ENCODE measurements around the gene JMJD8.

The JMJD8 gene

GRCh38 chr16:658679-659571 is 25.2 kb downstream of the JMJD8 start:
- no peak for DNase-seq

DNA sequence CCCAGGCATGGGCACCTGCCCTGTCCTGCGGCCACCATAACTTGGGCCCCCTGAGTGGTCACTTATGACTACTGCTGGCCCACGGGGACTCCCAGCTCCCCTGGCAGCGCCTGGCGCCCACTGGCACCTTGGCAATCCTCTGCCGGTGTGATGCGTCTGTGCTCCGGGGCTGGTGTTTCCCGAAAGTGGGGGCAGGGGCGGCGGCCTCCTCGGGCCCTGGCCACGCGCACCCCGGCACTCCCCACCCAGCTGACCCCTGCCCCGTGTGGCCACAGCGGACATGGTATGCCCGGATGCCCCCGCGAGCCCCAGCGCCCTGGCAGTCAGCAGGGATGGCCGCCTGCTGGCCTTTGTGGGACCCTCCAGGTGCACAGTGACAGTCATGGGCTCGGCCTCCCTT is 26.6 kb downstream of the JMJD8 start:
- DNase-seq, result no peak

GRCh38 chr16:654034-654433 is 30.1 kb downstream of the JMJD8 start:
- no peak for DNase-seq

DNA sequence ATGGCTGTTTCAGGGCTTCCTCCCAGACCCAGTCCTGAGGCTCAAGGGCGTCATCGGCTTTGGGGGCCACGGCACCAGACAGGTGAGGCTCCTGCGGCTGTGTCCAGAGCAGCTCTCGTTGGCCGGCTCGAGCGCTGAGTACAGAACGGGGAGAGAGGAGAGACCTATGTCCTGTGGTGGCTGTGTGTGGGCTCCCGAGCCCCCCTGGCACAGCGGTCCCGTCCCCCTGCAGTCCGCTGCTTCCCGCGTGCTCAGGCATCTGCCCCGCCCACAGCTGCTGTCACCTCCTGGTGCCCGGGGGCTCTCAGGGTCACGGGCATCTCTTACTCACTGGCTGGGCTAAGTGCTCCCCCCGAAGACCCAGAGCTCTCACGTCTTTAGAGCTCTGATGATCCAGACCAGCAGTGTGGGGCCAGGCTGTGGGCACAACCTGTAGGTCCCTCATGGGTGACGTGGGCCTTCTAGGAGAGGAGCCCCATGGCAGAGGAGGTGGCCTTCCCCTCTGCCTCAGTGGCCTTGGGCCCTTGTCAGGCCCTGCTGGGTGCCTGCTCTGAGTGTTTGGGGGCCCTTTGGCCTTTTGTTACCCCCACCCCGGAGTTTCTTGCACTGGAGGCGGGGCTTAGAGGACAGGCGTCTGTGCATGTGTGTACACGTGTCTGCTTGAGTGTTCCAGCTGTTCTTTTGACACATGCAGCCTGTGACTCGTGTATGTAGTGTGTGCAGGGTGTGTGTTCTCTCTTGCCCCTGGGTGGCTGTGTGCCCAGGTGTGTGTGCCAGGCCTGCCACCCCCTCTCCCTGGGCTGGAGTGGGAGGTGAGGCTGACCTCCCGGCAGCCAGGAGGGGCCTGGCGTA is 31.5 kb downstream of the JMJD8 start:
- no peak for DNase-seq

DNA sequence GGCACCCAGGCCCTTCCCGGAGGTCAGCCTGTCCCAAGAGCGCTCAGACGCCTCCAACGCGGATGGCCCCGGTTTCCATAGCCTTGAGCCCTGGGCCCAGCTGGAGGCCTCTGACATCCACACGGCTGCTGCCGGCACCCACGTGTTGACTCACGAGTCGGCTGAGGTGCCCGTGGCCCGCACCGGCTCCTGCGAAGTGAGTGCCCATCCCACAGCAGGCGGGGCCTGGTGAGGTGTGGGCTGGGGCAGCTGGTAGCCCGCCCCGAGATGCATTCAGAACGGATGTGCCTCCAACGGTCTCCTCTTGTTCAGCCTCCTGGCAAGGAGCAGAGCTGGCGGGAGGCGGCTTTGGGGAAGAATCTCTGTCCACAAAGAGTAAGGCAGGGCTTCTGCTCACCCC is 32.3 kb downstream of the JMJD8 start:
- DNase-seq, result no peak

DNA sequence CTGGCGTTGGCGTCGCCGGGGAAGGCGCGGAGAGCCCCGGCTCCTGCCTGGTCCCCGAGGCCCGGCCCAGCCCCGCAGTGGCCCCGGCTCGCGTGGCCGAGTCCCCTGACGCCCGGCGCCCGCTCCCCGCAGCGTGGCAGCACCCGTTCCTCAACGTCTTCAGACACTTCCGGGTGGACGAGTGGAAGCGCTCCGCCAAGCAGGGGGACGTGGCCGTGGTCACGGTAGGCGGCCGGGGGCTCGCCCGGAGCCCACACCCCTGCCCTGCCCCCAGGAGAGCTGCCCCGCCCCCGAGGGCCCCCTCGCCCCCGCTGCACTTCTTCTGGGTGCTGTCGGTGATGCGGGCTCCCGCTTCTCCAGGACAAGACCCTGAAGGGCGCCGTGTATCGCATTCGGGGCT is 34.5 kb downstream of the JMJD8 start:
- no peak for DNase-seq

GRCh38 chr16:648781-649589 is 35.1 kb downstream of the JMJD8 start, which contains the start of gene WDR90:
TSS of gene WDR90 (plus strand) at chr16:649365. CDS start at chr16:649417, 52 bp downstream.
- DNase-seq, result peak; percentile 77

- no peak for DNase-seq
These were observed 35.9 kb downstream of the JMJD8 start for GRCh38 chr16:648071-648780.

DNA sequence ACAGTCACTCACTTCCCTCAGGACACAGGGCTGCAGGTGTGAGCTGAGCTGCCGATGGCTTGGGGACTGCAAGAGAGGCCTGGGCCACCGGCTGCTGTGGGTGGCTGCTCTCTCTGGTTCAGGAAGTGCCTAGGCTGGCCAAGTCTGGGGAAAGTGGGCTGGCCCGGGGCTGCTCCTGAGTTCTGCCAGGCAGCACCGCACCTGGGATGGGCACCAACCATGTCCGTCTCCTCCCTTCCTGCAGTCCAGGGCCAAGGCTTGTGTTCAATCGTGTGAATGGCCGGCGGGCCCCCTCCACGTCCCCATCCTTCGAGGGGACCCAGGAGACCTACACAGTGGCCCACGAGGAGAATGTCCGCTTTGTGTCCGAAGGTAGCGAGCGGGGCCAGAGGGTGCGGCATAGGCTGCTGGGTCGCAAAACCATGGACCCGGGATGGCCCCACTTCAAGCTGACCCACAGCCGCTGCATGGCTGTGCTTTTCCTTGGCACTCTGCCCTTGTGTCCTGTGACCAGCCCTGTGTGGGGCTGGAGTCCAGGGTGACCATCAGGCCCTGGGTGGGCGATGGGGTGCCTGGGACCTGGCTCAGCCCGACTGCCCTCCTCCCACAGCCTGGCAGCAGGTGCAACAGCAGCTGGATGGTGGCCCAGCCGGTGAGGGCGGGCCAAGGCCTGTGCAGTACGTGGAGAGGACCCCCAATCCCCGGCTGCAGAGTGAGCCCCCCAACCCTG is 36.8 kb downstream of the JMJD8 start:
- DNase-seq, result no peak

GRCh38 chr16:646679-647172 is 37.4 kb downstream of the JMJD8 start:
- DNase-seq, result no peak

DNA sequence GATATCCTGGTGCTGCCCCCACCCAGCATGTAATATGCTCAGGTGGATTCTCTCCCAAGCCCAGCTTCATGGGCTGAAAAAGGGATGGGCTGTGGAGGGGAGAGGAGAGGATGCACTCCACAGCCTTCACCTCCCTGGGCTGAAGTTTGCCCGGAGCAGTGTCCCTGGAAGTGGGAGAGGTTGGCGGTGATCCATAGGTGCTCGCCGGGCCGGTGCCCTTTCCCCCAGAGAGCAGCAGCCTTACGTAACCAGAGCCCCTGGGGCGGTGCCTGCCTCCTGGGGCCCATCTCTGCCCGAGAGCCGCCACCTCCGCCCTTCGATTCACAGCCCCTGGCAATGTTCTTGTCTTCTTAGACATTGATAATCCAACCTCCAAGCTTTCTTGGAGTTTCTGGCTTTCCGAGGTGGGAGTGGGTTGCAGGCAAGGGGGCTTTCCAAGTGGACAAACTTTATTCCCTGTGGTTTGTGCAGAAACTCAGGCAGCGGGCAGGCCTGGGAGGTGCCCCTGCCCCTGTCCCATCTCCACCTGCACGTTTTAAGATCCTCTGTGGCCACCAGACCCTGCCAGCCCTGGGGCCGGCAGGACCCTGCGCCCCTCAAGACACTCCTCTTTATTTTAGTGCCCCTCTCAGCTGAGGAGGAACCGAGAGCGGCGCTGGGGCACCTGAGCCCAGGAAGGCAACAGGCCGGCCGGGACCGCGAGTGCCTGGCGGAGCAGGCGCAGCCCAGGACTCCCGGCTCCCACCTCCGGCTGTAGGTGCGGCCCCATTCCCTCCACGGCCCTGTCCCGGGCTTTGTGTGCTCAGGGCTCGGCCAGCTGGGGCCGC is 38.1 kb downstream of the JMJD8 start:
- no peak for DNase-seq

GRCh38 chr16:644556-644955 is 39.6 kb downstream of the JMJD8 start:
- no peak for DNase-seq

DNA sequence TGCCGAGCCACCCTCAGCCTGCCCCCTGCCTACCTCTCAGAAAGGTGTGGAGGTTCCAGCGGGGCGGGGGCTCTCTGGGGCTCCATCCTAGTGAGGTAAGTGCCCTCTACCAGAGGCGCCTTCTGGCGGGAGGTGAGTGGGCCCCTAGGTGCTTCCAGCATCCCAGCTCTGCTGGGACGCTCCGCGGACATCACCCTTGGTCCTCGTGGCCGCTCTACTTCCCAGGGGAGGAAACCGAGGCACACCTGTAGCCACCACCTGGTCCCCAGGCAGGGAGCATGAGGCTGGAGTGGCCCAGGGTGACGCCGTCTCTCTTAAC is 41.1 kb downstream of the JMJD8 start:
- DNase-seq, result no peak

GRCh38 chr16:642189-643049 is 41.7 kb downstream of the JMJD8 start:
- DNase-seq, result no peak

DNA sequence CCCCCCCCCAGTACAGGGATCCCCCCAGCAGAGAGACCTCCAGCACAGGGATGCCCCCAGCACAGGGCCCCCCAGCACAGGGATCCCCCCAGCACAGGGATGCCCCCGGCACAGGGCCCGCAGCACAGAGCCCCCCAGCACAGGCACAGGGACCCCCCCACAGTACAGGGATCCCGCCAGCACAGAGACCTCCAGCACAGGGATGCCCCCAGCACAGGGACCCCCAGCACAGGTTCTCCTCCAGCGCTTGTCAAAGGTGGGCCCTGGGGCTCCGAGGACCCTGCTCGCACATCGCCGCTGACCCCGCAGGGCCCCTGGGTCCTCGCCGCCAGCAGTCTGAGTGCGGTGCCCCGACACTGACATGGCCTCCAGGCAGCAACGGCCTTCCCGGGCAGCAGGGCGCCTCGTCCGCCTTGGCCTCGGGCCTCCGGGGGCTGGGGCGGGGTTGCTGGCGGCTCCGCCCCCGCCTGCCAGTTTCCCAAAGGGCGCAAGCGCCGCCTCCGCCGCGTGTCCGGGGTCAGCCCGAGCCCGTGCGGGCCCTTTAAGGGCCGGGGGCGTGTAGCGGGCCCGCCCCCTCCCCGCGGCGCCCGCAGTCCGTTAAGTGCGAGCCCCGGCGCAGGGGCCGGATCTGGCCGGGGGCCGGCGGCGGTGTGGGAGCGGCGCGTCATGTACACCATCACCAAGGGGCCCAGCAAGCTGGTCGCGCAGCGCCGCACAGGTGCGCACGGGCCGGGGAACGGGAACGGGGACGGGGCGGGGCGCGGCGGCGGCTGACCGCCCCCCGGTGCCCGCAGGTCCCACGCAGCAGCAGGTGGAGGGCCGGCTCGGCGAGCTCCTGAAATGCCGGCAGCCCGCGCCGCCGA is 42.6 kb downstream of the JMJD8 start, which contains the start of gene MCRIP2:
Gene MCRIP2 (plus strand): TSS at position 503 of the 863 bp plus-strand sequence. CDS start 164 bp downstream, at position 667.
- peak; percentile 29 for DNase-seq

DNA sequence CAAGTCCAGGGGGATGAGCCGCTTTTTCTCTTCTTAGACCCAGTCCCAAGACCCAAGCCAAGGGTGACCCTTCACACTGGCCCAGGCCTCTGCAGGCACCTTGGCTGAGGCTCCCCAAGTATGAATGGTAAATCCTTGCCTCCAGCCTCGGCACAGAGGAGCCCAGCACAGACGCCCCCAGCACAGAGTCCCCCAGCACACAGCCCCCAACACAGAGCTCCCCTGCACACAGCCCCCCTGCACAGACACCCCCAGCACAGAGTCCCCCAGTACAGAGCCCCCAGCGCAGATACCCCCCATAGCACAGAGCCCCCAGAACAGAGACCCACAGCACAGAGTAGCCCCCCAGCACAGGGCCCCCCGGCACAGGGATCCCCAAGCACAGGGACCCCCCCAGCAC is 43.5 kb downstream of the JMJD8 start:
- no peak for DNase-seq

DNA sequence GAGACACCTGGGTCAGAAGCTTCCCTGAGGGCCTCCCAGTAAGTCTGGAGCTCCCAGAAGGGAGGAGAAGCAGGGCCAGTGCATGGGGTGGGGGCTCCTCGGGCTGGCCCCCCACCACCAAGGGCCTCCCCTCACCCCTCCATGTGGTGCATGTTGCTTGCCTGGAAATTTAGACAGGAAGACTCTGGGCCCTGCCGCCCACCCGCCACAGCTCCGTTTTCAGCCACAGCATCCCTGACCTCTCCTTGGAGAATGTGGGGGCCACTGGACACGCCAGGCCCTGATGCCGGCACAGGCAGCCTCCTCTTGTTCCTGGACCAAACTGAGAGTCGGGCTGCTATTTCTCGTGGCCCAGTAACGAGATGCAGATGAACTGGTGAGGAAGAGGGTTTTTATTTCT is 45.3 kb downstream of the JMJD8 start:
- no peak for DNase-seq

DNA sequence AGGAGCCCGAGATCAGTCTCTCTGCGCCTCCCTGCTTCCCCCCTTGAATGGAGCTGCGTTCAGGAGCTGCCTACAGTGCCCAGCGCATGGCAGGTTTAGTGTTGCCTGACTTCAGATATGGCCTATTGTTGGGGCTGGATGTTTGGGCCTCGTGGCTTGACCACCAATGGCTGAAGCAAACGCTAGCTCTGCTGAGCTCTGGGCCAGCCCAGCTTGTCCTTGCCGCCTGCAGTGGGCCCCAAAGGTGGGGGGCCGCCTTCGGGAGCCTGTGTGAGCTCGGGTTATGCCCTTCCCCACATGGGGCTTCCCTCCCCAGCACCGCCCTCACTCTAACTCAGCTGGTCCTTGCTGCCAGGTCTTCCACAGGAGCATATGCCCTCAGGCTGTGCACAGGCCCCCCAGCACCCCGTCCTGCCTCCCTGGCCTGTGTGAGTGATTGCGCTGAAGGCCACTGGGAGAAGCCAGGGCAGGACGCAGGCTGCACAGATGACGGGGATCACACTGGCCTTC is 46.0 kb downstream of the JMJD8 start:
- no peak for DNase-seq
